NCI-H146 treated with DMSO at 0.1 percent for 48 hours (cell line): ENCODE measurements around the gene TMEM223.
"Not testable (repeated sequence)": the region's sequence is repeated elsewhere in the genome, so short reads cannot be mapped to it uniquely, and the experiment has no call there.

Source experiments
- DNase-seq: peaks from one replicate; lab custom pipeline; 2025; ENCODE audit not compliant: unreplicated experiment; lab: John Stamatoyannopoulos, UW

Gene TMEM223

GRCh38 chr11:62801071-62801470 lies 9.3 kb upstream of the TMEM223 start:
- no peak for DNase-seq

GRCh38 chr11:62799486-62799885 lies 7.7 kb upstream of the TMEM223 start:
- no peak for DNase-seq

- DNase-seq: no peak
Observed at GRCh38 chr11:62796281-62796680, 4.5 kb upstream of the TMEM223 start.

- DNase-seq: no peak
Observed at GRCh38 chr11:62794201-62794775, 2.5 kb upstream of the TMEM223 start.

GRCh38 chr11:62792202-62792575 lies 383 bp upstream of the TMEM223 start:
- DNase-seq: no peak

- no peak for DNase-seq
Observed at GRCh38 chr11:62789576-62789975, 2.2 kb downstream of the TMEM223 start.

GRCh38 chr11:62788991-62789390 lies 2.8 kb downstream of the TMEM223 start:
- DNase-seq: no peak

GRCh38 chr11:62787005-62787759 lies 4.6 kb downstream of the TMEM223 start, which contains the start of gene TMEM179B:
TSS of gene TMEM179B (plus strand) at chr11:62787402. CDS start at chr11:62787432, 30 bp downstream.
- peak; percentile 92 for DNase-seq

- peak; percentile 42 for DNase-seq
Observed at GRCh38 chr11:62786318-62787004, 5.3 kb downstream of the TMEM223 start.

GRCh38 chr11:62782753-62783152 lies 9.1 kb downstream of the TMEM223 start:
- no peak for DNase-seq

- no peak for DNase-seq
Observed at GRCh38 chr11:62778441-62778840, 13.4 kb downstream of the TMEM223 start.

- DNase-seq: no peak
Observed at GRCh38 chr11:62777389-62777788, 14.4 kb downstream of the TMEM223 start.

- no peak for DNase-seq
Observed at GRCh38 chr11:62775646-62776045, 16.2 kb downstream of the TMEM223 start.

GRCh38 chr11:62774407-62774806 lies 17.4 kb downstream of the TMEM223 start:
- DNase-seq: no peak

- peak; percentile 92 for DNase-seq
Observed at GRCh38 chr11:62771144-62772021, 20.4 kb downstream of the TMEM223 start, which contains the start of gene TAF6L. TSS of gene TAF6L (plus strand) at chr11:62771396. CDS start at chr11:62775784, 4,388 bp downstream.

GRCh38 chr11:62770778-62771143 lies 21.0 kb downstream of the TMEM223 start:
- no peak for DNase-seq

GRCh38 chr11:62760867-62761227 lies 31.0 kb downstream of the TMEM223 start:
- DNase-seq: not testable (repeated sequence)

GRCh38 chr11:62757846-62758788 lies 33.7 kb downstream of the TMEM223 start:
- no peak for DNase-seq

- no peak for DNase-seq
Observed at GRCh38 chr11:62755086-62755615, 36.7 kb downstream of the TMEM223 start.
